Measurements from ENCODE around the gene CDH10. TPM values are rescaled to one million over a fixed set of nuclear protein-coding genes. Genes with fewer than 3 reads are reported as not detected.

Gene CDH10
- total RNA-seq = not detected
- long read RNA-seq, donor 1 = 0 reads
- long read RNA-seq, donor 2 = 0 reads

GRCh38 chr5:24644761-24645160, at the start of gene CDH10:
Gene CDH10 (minus strand): TSS chr5:24644978. CDS start chr5:24593490, 51,488 bp downstream.
- DNase-seq (ENCODE audit: low spot score) = peak; percentile 62
- intact Hi-C loops (cut with DNase I) = no loop called here

- intact Hi-C loops (cut with DNase I) = no loop called here
- DNase-seq (ENCODE audit: low spot score) = no peak
Measured at GRCh38 chr5:24693609-24694008, 48.8 kb upstream of the CDH10 start.

- intact Hi-C loops (cut with DNase I) = no loop called here
- no peak for DNase-seq (ENCODE audit: low spot score)
Measured at GRCh38 chr5:24691074-24691473, 46.3 kb upstream of the CDH10 start.

GRCh38 chr5:24681106-24681505, 36.3 kb upstream of the CDH10 start:
- intact Hi-C loops (cut with DNase I) = no loop called here
- DNase-seq (ENCODE audit: low spot score) = no peak

GRCh38 chr5:24668050-24668449, 23.3 kb upstream of the CDH10 start:
- intact Hi-C loops (cut with DNase I) = no loop called here
- no peak for DNase-seq (ENCODE audit: low spot score)

- intact Hi-C loops (cut with DNase I) = no loop called here
- no peak for DNase-seq (ENCODE audit: low spot score)
Measured at GRCh38 chr5:24649531-24649930, 4.8 kb upstream of the CDH10 start.

GRCh38 chr5:24646915-24647314, 2.1 kb upstream of the CDH10 start:
- intact Hi-C loops (cut with DNase I) = no loop called here
- DNase-seq (ENCODE audit: low spot score) = no peak

GRCh38 chr5:24645483-24645882, 705 bp upstream of the CDH10 start:
- intact Hi-C loops (cut with DNase I) = no loop called here
- no peak for DNase-seq (ENCODE audit: low spot score)

GRCh38 chr5:24643880-24644279, 898 bp downstream of the CDH10 start:
- intact Hi-C loops (cut with DNase I) = no loop called here
- DNase-seq (ENCODE audit: low spot score) = no peak

- intact Hi-C loops (cut with DNase I) = no loop called here
- no peak for DNase-seq (ENCODE audit: low spot score)
Measured at GRCh38 chr5:24643156-24643555, 1.6 kb downstream of the CDH10 start.

- intact Hi-C loops (cut with DNase I) = no loop called here
- no peak for DNase-seq (ENCODE audit: low spot score)
Measured at GRCh38 chr5:24642022-24642421, 2.8 kb downstream of the CDH10 start.

- intact Hi-C loops (cut with DNase I) = no loop called here
- DNase-seq (ENCODE audit: low spot score) = no peak
Measured at GRCh38 chr5:24635209-24635608, 9.6 kb downstream of the CDH10 start.

- intact Hi-C loops (cut with DNase I) = no loop called here
- no peak for DNase-seq (ENCODE audit: low spot score)
Measured at GRCh38 chr5:24633715-24634325, 11.0 kb downstream of the CDH10 start.

GRCh38 chr5:24632353-24632752, 12.4 kb downstream of the CDH10 start:
- intact Hi-C loops (cut with DNase I) = no loop called here
- no peak for DNase-seq (ENCODE audit: low spot score)

- intact Hi-C loops (cut with DNase I) = no loop called here
- DNase-seq (ENCODE audit: low spot score) = no peak
Measured at GRCh38 chr5:24630918-24631317, 13.9 kb downstream of the CDH10 start.

- intact Hi-C loops (cut with DNase I) = no loop called here
- no peak for DNase-seq (ENCODE audit: low spot score)
Measured at GRCh38 chr5:24629798-24630197, 15.0 kb downstream of the CDH10 start.

GRCh38 chr5:24624872-24625271, 19.9 kb downstream of the CDH10 start:
- DNase-seq (ENCODE audit: low spot score) = no peak
- intact Hi-C loops (cut with DNase I) = no loop called here

GRCh38 chr5:24623624-24624023, 21.2 kb downstream of the CDH10 start:
- intact Hi-C loops (cut with DNase I) = no loop called here
- DNase-seq (ENCODE audit: low spot score) = no peak

GRCh38 chr5:24623031-24623430, 21.7 kb downstream of the CDH10 start:
- DNase-seq (ENCODE audit: low spot score) = no peak
- intact Hi-C loops (cut with DNase I) = no loop called here

GRCh38 chr5:24621792-24622191, 23.0 kb downstream of the CDH10 start:
- intact Hi-C loops (cut with DNase I) = no loop called here
- no peak for DNase-seq (ENCODE audit: low spot score)

GRCh38 chr5:24616566-24616965, 28.2 kb downstream of the CDH10 start:
- intact Hi-C loops (cut with DNase I) = no loop called here
- no peak for DNase-seq (ENCODE audit: low spot score)

GRCh38 chr5:24615159-24615558, 29.6 kb downstream of the CDH10 start:
- intact Hi-C loops (cut with DNase I) = no loop called here
- DNase-seq (ENCODE audit: low spot score) = no peak
